H1 (cell line): Measurements from ENCODE around the gene WEE2. TPM values are rescaled to one million over a fixed set of nuclear protein-coding genes. Genes with fewer than 3 reads are reported as not detected.

Source experiments
- FOSL1 ChIP-seq: IDR thresholded peaks from 2 replicates; pipeline ENCODE4 v1.6.1; 2011; ENCODE audit warnings: mild to moderate bottlenecking, low read depth, low read length, moderate library complexity; ENCODE audit not compliant: insufficient read depth
- ZNF274 ChIP-seq: IDR thresholded peaks from 2 replicates; pipeline ENCODE4 v1.7.0; 2012; ENCODE audit warnings: low read length, borderline replicate concordance; ENCODE audit errors: extremely low read depth
- polyA plus RNA-seq, 7 experiments: library from polyadenylated mRNA; depleted of rRNA in 3 of 7; stranded (reverse) in 5 of 7; unstranded in 2 of 7; fragments of >200 nt in 5 of 7; fragments of 200-250 nt in 2 of 7; gene quantifications; 1 replicate in 5 of 7; 2 replicates in 1 of 7; 4 replicates in 1 of 7; pipeline versions ENCODE4 v1.2.1 to v1.2.3, GENCODE V29; 2011 to 2013; ENCODE audit warnings: missing spikeins in 2 of 7, mixed read lengths in 2 of 7
- total RNA-seq: library from RNA; stranded (reverse); fragmentation: NEBNext Ultra II Directional; extraction: Animal tissue kit (Norgen Biotek cat#: 25700); gene quantifications from 2 replicates; pipeline ENCODE4 v1.2.1, GENCODE V29; 2021

Gene WEE2
- total and polyA plus RNA-seq, 2 of the 8 experiments (the other 6 are each of a cell fraction or from before 2014, with no cell fraction given), result 0.02 TPM; not detected in 1

- TF ChIP-seq FOSL1, result no peak
- no peak for TF ChIP-seq ZNF274
These were observed 6.4 kb downstream of the WEE2 start (continued) for GRCh38 chr7:141714571-141714970.
